Subcutaneous adipose tissue (tissue), 4 donors: ENCODE measurements around the gene CBFA2T3. TPM values are rescaled to one million over a fixed set of nuclear protein-coding genes. Genes with fewer than 3 reads are reported as not detected.

Experiments
- CTCF ChIP-seq: fragments of 450-650 bp; IDR thresholded peaks from one replicate; pipeline ENCODE4 v1.5.1; 2016; ENCODE audit warnings: low read depth, mild to moderate bottlenecking, control low read depth, antibody characterized with exemption, moderate library complexity
- total RNA-seq, 4 donors: library from RNA; depleted of rRNA; stranded (reverse); fragments of >200 nt; gene quantifications; one replicate each; pipeline ENCODE4 v1.1.0, GENCODE V29; 2016

CBFA2T3 gene
- total RNA-seq, 4 donors from 2014 or later = 0.49 to 6.6 (median 1.1) TPM

GRCh38 chr16:89022051-89022836 lies 45.2 kb upstream of the CBFA2T3 start:
- no peak for TF ChIP-seq CTCF

- TF ChIP-seq CTCF = no peak
Measured at GRCh38 chr16:89020925-89021595, 44.1 kb upstream of the CBFA2T3 start.

- TF ChIP-seq CTCF = no peak
Measured at GRCh38 chr16:89020068-89020924, 43.3 kb upstream of the CBFA2T3 start.

GRCh38 chr16:89019511-89019910 lies 42.5 kb upstream of the CBFA2T3 start:
- TF ChIP-seq CTCF = no peak

- TF ChIP-seq CTCF = no peak
Measured at GRCh38 chr16:89018282-89019158, 41.5 kb upstream of the CBFA2T3 start.

- TF ChIP-seq CTCF = no peak
Measured at GRCh38 chr16:89017543-89018281, 40.7 kb upstream of the CBFA2T3 start.
